Measurements from ENCODE around the gene TMEM117.

Gene TMEM117

DNA sequence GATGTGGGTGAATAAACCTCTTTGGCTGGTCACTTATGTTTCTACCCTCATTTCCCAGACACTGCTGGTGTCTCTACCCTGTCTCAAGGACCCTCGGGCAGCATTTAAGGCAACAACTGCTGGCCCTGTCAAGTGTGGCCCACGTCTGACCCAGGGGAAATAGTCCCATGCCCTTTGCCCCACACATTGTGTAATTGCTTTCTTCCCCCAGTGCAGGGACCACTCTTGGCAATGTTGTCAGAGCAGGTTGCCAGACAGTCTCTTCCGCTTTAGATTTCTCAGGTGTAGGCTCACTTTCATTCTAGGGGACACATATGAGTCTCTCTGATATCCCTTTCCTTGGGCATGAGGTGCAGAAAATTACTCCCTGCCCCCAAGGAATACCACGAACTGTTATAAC, 216.7 kb downstream of the TMEM117 start:
- no CpG with 5 or more reads among the region's 4 CpGs for WGBS (ENCODE audit: extremely low coverage, insufficient coverage, insufficient read length)
- Histone ChIP-seq H3K79me1 (ENCODE audit: low read length) (no peaks in the 10 kb centered on the region), H2BK120ac (ENCODE audit: insufficient read depth, low read length, poor library complexity) (no peak overlapping the region), H3K9ac (ENCODE audit: low read length) (no peak overlapping the region), H3K27ac (ENCODE audit: low read depth, low read length) (no peak overlapping the region), H2BK5ac (ENCODE audit: low read depth, low read length, poor library complexity) (no peak overlapping the region), H3K4me1 (ENCODE audit: control insufficient read depth in 1 of 2, insufficient read depth in 2 of 2, low read length in 2 of 2) (no peaks in the 10 kb centered on the region), H3K4ac (ENCODE audit: low read depth, low read length) (no peak overlapping the region), H2BK12ac (ENCODE audit: low read length) (no peak overlapping the region), H3K23ac (ENCODE audit: low read length) (no peak overlapping the region), H3K79me2 (ENCODE audit: control insufficient read depth, insufficient read depth, low read length, poor library complexity) (no peaks in the 10 kb centered on the region), H3K27me3 (ENCODE audit: insufficient read depth, low read length) (no peaks in the 10 kb centered on the region), H3K14ac (ENCODE audit: low read length) (no peak overlapping the region), H3K9me3 (ENCODE audit: insufficient read depth, low read depth, low read length) (no peaks in the 10 kb centered on the region), H4K91ac (ENCODE audit: low read depth, low read length) (no peak overlapping the region), H4K8ac (ENCODE audit: low read depth, low read length) (no peak overlapping the region), H2AK5ac (ENCODE audit: low read length) (no peak overlapping the region), H3K4me3 (ENCODE audit: low read depth, low read length) (no peak overlapping the region), H2AFZ (ENCODE audit: insufficient read depth, low read length, poor library complexity) (no peak overlapping the region), H3K18ac (ENCODE audit: low read length) (no peak overlapping the region), H3K36me3 (ENCODE audit: control insufficient read depth in 1 of 2, insufficient read depth in 2 of 2, low read length in 2 of 2) (no peaks in the 10 kb centered on the region), H4K12ac (ENCODE audit: low read depth, low read length) (no peak overlapping the region), H3K4me2 (ENCODE audit: low read length) (no peak overlapping the region)
- DNase-seq: no peak

DNA sequence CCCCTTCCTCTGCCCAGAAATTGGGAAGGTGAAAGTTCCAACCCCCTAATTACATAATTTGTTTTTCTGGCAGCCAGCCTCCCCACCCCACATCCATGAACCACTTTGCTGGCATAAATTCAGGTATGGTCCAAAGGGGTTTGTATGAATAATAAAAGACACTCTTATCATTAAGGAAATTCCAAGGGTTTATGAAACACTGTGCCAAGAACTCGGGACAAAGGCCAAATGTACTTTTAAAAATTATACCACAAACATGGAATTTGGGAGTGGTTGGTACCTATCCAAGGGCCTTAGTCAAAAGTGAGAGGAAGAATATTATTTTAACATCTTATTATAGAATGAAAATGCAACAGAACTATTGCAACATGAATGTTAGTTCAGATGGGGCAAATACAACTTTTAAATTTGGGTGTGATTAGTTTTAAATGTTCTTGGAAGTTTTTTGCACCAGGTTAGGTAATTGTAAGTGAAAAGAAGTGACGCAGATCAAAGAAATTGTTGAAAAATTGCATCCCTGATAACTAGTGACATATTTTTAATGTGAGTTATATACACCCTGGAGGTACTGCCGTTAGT, 217.8 kb downstream of the TMEM117 start:
- H3K79me2 ChIP-seq (ENCODE audit: control insufficient read depth, insufficient read depth, low read length, poor library complexity): no peaks in the 10 kb centered on the region
- no peak overlapping the region for H3K4ac ChIP-seq (ENCODE audit: low read depth, low read length)
- no peak overlapping the region for H4K91ac ChIP-seq (ENCODE audit: low read depth, low read length)
- no peak overlapping the region for H4K12ac ChIP-seq (ENCODE audit: low read depth, low read length)
- H3K4me2 ChIP-seq (ENCODE audit: low read length): no peak overlapping the region
- no peak overlapping the region for H2AK5ac ChIP-seq (ENCODE audit: low read length)
- no peak overlapping the region for H2BK120ac ChIP-seq (ENCODE audit: insufficient read depth, low read length, poor library complexity)
- no peak overlapping the region for H2AFZ ChIP-seq (ENCODE audit: insufficient read depth, low read length, poor library complexity)
- DNase-seq: peak in 1 of 2 donors; percentile 80
- no peaks in the 10 kb centered on the region for H3K9me3 ChIP-seq (ENCODE audit: insufficient read depth, low read depth, low read length)
- no peak overlapping the region for H3K23ac ChIP-seq (ENCODE audit: low read length)
- no peaks in the 10 kb centered on the region for H3K4me1 ChIP-seq (ENCODE audit: control insufficient read depth in 1 of 2, insufficient read depth in 2 of 2, low read length in 2 of 2)
- no peak overlapping the region for H4K8ac ChIP-seq (ENCODE audit: low read depth, low read length)
- no peak overlapping the region for H3K4me3 ChIP-seq (ENCODE audit: low read depth, low read length)
- no peak overlapping the region for H3K9ac ChIP-seq (ENCODE audit: low read length)
- H3K27me3 ChIP-seq (ENCODE audit: insufficient read depth, low read length): no peaks in the 10 kb centered on the region
- no peak overlapping the region for H2BK12ac ChIP-seq (ENCODE audit: low read length)
- H3K14ac ChIP-seq (ENCODE audit: low read length): no peak overlapping the region
- WGBS (ENCODE audit: extremely low coverage, insufficient coverage, insufficient read length): no CpG with 5 or more reads among the region's 3 CpGs
- no peak overlapping the region for H3K27ac ChIP-seq (ENCODE audit: low read depth, low read length)
- H2BK5ac ChIP-seq (ENCODE audit: low read depth, low read length, poor library complexity): no peak overlapping the region
- H3K79me1 ChIP-seq (ENCODE audit: low read length): no peaks in the 10 kb centered on the region
- H3K18ac ChIP-seq (ENCODE audit: low read length): no peak overlapping the region
- no peaks in the 10 kb centered on the region for H3K36me3 ChIP-seq (ENCODE audit: control insufficient read depth in 1 of 2, insufficient read depth in 2 of 2, low read length in 2 of 2)

DNA sequence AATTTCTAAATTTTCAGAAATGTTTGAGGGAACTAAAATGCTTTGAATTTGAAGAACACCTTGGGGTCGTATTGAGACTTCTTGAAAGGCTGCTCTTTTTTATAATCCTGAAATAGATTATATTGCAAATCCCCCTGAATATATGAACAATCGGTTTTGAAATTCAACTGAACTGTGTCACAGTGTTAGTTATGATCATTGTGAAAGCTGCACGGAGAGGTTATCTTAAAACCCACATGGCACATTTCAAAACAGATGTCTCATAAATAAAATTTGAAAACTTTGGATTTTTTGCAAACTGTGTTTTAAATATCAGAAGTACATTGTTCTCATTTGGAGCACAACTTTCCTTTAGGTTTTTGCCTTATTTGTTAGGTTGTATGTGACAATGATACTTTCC, 218.4 kb downstream of the TMEM117 start:
- H3K14ac ChIP-seq (ENCODE audit: low read length): no peak overlapping the region
- no peaks in the 10 kb centered on the region for H3K9me3 ChIP-seq (ENCODE audit: insufficient read depth, low read depth, low read length)
- no peak overlapping the region for H4K91ac ChIP-seq (ENCODE audit: low read depth, low read length)
- H3K79me2 ChIP-seq (ENCODE audit: control insufficient read depth, insufficient read depth, low read length, poor library complexity): no peaks in the 10 kb centered on the region
- H3K27me3 ChIP-seq (ENCODE audit: insufficient read depth, low read length): no peaks in the 10 kb centered on the region
- no CpG with 5 or more reads among the region's 3 CpGs for WGBS (ENCODE audit: extremely low coverage, insufficient coverage, insufficient read length)
- no peak overlapping the region for H3K18ac ChIP-seq (ENCODE audit: low read length)
- no peaks in the 10 kb centered on the region for H3K36me3 ChIP-seq (ENCODE audit: control insufficient read depth in 1 of 2, insufficient read depth in 2 of 2, low read length in 2 of 2)
- H3K27ac ChIP-seq (ENCODE audit: low read depth, low read length): no peak overlapping the region
- H3K4me2 ChIP-seq (ENCODE audit: low read length): no peak overlapping the region
- H3K4ac ChIP-seq (ENCODE audit: low read depth, low read length): no peak overlapping the region
- no peak overlapping the region for H2BK5ac ChIP-seq (ENCODE audit: low read depth, low read length, poor library complexity)
- H3K23ac ChIP-seq (ENCODE audit: low read length): no peak overlapping the region
- no peak overlapping the region for H2BK12ac ChIP-seq (ENCODE audit: low read length)
- H2AK5ac ChIP-seq (ENCODE audit: low read length): no peak overlapping the region
- no peak overlapping the region for H2BK120ac ChIP-seq (ENCODE audit: insufficient read depth, low read length, poor library complexity)
- no peak overlapping the region for H3K4me3 ChIP-seq (ENCODE audit: low read depth, low read length)
- peak in 1 of 2 donors; percentile 64 for DNase-seq
- H3K79me1 ChIP-seq (ENCODE audit: low read length): no peaks in the 10 kb centered on the region
- no peak overlapping the region for H2AFZ ChIP-seq (ENCODE audit: insufficient read depth, low read length, poor library complexity)
- H4K8ac ChIP-seq (ENCODE audit: low read depth, low read length): no peak overlapping the region
- H4K12ac ChIP-seq (ENCODE audit: low read depth, low read length): no peak overlapping the region
- H3K4me1 ChIP-seq (ENCODE audit: control insufficient read depth in 1 of 2, insufficient read depth in 2 of 2, low read length in 2 of 2): no peaks in the 10 kb centered on the region
- H3K9ac ChIP-seq (ENCODE audit: low read length): no peak overlapping the region

DNA sequence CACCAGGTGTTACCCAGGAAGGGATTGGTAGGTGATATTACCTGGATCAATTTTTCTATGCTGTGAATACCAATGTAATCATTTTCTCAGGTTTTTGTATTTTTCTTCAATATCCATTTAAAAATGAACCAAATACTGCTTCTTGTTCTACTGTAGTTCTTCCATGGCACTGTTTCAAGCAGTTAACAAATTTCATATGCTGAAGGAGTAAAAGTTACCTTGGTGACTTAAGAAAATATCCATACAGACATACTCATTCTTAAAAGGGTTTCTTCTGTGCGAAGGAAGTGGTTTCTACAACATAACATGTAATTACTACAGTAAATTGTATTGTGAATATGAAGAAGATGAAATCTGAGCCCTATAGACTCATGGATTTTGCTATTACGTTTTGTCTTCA, 222.5 kb downstream of the TMEM117 start:
- Histone ChIP-seq H3K18ac (ENCODE audit: low read length) (no peak overlapping the region), H3K4me1 (ENCODE audit: control insufficient read depth in 1 of 2, insufficient read depth in 2 of 2, low read length in 2 of 2) (no peaks in the 10 kb centered on the region), H4K12ac (ENCODE audit: low read depth, low read length) (no peak overlapping the region), H3K79me1 (ENCODE audit: low read length) (no peaks in the 10 kb centered on the region), H3K27ac (ENCODE audit: low read depth, low read length) (no peak overlapping the region), H4K8ac (ENCODE audit: low read depth, low read length) (no peak overlapping the region), H4K91ac (ENCODE audit: low read depth, low read length) (no peak overlapping the region), H2AFZ (ENCODE audit: insufficient read depth, low read length, poor library complexity) (no peak overlapping the region), H3K79me2 (ENCODE audit: control insufficient read depth, insufficient read depth, low read length, poor library complexity) (no peaks in the 10 kb centered on the region), H3K4me3 (ENCODE audit: low read depth, low read length) (no peak overlapping the region), H3K4me2 (ENCODE audit: low read length) (no peak overlapping the region), H2BK5ac (ENCODE audit: low read depth, low read length, poor library complexity) (no peak overlapping the region), H3K14ac (ENCODE audit: low read length) (no peak overlapping the region), H3K9me3 (ENCODE audit: insufficient read depth, low read depth, low read length) (no peaks in the 10 kb centered on the region), H2AK5ac (ENCODE audit: low read length) (no peak overlapping the region), H3K9ac (ENCODE audit: low read length) (no peak overlapping the region), H3K27me3 (ENCODE audit: insufficient read depth, low read length) (no peaks in the 10 kb centered on the region), H2BK12ac (ENCODE audit: low read length) (no peak overlapping the region), H2BK120ac (ENCODE audit: insufficient read depth, low read length, poor library complexity) (no peak overlapping the region), H3K4ac (ENCODE audit: low read depth, low read length) (no peak overlapping the region), H3K36me3 (ENCODE audit: control insufficient read depth in 1 of 2, insufficient read depth in 2 of 2, low read length in 2 of 2) (no peaks in the 10 kb centered on the region), H3K23ac (ENCODE audit: low read length) (no peak overlapping the region)
- DNase-seq: no peak
- no CpG with 5 or more reads among the region's 2 CpGs for WGBS (ENCODE audit: extremely low coverage, insufficient coverage, insufficient read length)

All from trophoblast cell (in vitro differentiated cells and primary cell).